HepG2 (cell line): ENCODE data around the gene PAK6. TPM values are rescaled to one million over a fixed set of nuclear protein-coding genes. Genes with fewer than 3 reads are reported as not detected.

ENCODE experiments used
- CHD4 ChIP-seq: fragments of 200-600 bp; sonication (generic); IDR thresholded peaks from 2 replicates; pipeline ENCODE4 v1.7.0; 2017; ENCODE audit warnings: mild to moderate bottlenecking, low read length, borderline replicate concordance
- GZF1 ChIP-seq: sonication (generic); formaldehyde crosslinking; IDR thresholded peaks from 2 replicates; pipeline ENCODE4 v1.5.1; 2020; ENCODE audit warnings: mild to moderate bottlenecking, missing genetic modification reagents
- HNRNPL ChIP-seq: fragments of 200-400 bp; formaldehyde crosslinking; IDR thresholded peaks from 2 replicates; pipeline ENCODE4 v1.6.1; 2017; ENCODE audit warnings: mild to moderate bottlenecking, low read depth, low read length
- PHF8 ChIP-seq: sonication (generic); formaldehyde crosslinking; IDR thresholded peaks from 2 replicates; pipeline ENCODE4 v1.5.0; 2020; ENCODE audit warnings: missing genetic modification reagents
- PPARG ChIP-seq: conservative IDR thresholded peaks from 2 replicates; pipeline ENCODE4 v1.6.1; 2016; ENCODE audit warnings: missing biosample characterization, missing genetic modification reagents
- SKI ChIP-seq: fragments of 450-650 bp; IDR thresholded peaks from one replicate; pipeline ENCODE4 v1.6.1; 2018; ENCODE audit warnings: mild to moderate bottlenecking; ENCODE audit not compliant: partially characterized antibody
- SMAD1 ChIP-seq: sonication (generic); formaldehyde crosslinking; IDR thresholded peaks from 2 replicates; pipeline ENCODE4 v1.4.0; 2020; ENCODE audit warnings: missing genetic modification reagents, low read depth, mild to moderate bottlenecking, borderline replicate concordance
- ZBTB3 ChIP-seq: sonication (generic); formaldehyde crosslinking; IDR thresholded peaks from 2 replicates; pipeline ENCODE4 v1.4.0; 2020; ENCODE audit warnings: low read depth, mild to moderate bottlenecking, moderate library complexity, missing genetic modification reagents, borderline replicate concordance
- ZEB1 ChIP-seq: IDR thresholded peaks from 2 replicates; pipeline ENCODE4 v1.6.1; 2012; ENCODE audit warnings: mild to moderate bottlenecking, low read depth, inconsistent platforms; ENCODE audit not compliant: insufficient replicate concordance
- ZFAT ChIP-seq: sonication (generic); formaldehyde crosslinking; conservative IDR thresholded peaks from 2 replicates; pipeline ENCODE4 v1.8.1; 2023; ENCODE audit warnings: missing genetic modification reagents, inconsistent platforms
- ZNF367 ChIP-seq: sonication (generic); formaldehyde crosslinking; IDR thresholded peaks from 2 replicates; pipeline ENCODE4 v1.4.0; 2020; ENCODE audit warnings: missing genetic modification reagents, borderline replicate concordance
- ZNF619 ChIP-seq: sonication (generic); formaldehyde crosslinking; IDR thresholded peaks from 2 replicates; pipeline ENCODE4 v1.4.0; 2020; ENCODE audit warnings: mild to moderate bottlenecking, missing genetic modification reagents
- polyA plus RNA-seq, 8 experiments: library from polyadenylated mRNA; depleted of rRNA in 3 of 8; stranded (reverse) in 7 of 8; unstranded in 1 of 8; fragments of >200 nt; fragmentation: Illumina TruSeq in 4 of 8; extraction: Trizol in 4 of 8; gene quantifications; 2 replicates each; pipeline versions ENCODE4 v1.2.1 to v1.2.3, GENCODE V29; 2011 to 2016; ENCODE audit warnings: low read depth in 4 of 8, missing spikeins in 1 of 8, mixed read lengths in 1 of 8; ENCODE audit not compliant: insufficient read depth in 1 of 8
- total RNA-seq, 5 experiments: library from RNA; depleted of rRNA; stranded (reverse); fragments of >200 nt; fragmentation: Illumina TruSeq; extraction: Trizol; gene quantifications; 2 replicates each; pipeline ENCODE4 v1.2.3, GENCODE V29; 2016; ENCODE audit warnings: low read depth in 1 of 5
- TF ChIP-seq, protein P1 (sequence below): sonication (generic); formaldehyde crosslinking; conservative IDR thresholded peaks from 2 replicates; pipeline ENCODE4 v1.4.0; 2020; ENCODE audit warnings: missing genetic modification reagents
- TF ChIP-seq, protein P2 (sequence below): sonication (generic); formaldehyde crosslinking; IDR thresholded peaks from 2 replicates; pipeline ENCODE4 v1.8.1; 2023; ENCODE audit warnings: mild to moderate bottlenecking, missing genetic modification reagents, borderline replicate concordance
- TF ChIP-seq, protein P3 (sequence below): sonication (generic); formaldehyde crosslinking; IDR thresholded peaks from 2 replicates; pipeline ENCODE4 v1.4.0; 2020; ENCODE audit warnings: low read depth, missing genetic modification reagents
- TF ChIP-seq, protein P4 (sequence below): sonication (generic); formaldehyde crosslinking; IDR thresholded peaks from 2 replicates; pipeline ENCODE4 v1.4.0; 2020; ENCODE audit warnings: missing genetic modification reagents, borderline replicate concordance

PAK6 gene
- total and polyA plus RNA-seq, 2 of the 13 experiments (the other 11 are each of a cell fraction or from before 2014, with no cell fraction given), result 0.07 TPM; not detected in 1

DNA sequence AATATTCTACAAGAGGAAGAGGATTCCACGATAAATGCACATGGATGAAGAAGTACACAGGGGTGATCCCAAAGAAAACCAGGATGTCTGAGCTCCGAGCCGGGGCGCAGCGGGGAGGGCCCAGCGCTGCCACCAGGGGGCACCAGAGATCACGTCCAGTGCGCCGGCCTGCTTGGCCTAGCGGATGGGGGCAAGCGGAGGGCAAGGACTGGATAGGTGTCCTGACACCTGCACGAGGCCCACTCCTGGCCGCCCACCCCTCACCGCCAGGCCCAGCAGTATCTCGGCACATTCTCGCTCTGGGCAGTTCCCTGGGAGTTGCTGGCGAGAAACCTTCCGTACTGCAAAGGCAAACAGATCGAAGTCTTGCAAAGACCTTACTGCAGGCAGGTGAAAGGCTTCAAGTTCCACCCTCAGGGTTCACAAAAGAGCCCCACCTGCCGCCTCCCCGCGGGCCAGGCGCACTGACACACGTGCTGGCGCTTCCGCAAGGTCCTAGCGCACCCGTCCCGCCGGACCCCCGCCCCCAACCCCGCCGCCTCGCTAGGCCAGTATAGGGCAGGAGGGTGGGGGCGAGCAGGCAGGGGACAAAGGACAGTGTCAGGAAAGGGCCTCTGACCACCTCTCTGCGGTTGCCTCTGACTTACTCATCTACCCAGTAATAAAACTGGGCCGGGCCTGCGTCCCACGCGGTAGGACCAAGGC, 40.7 kb downstream of the PAK6 start (continued):
- TF ChIP-seq, protein P1, sequence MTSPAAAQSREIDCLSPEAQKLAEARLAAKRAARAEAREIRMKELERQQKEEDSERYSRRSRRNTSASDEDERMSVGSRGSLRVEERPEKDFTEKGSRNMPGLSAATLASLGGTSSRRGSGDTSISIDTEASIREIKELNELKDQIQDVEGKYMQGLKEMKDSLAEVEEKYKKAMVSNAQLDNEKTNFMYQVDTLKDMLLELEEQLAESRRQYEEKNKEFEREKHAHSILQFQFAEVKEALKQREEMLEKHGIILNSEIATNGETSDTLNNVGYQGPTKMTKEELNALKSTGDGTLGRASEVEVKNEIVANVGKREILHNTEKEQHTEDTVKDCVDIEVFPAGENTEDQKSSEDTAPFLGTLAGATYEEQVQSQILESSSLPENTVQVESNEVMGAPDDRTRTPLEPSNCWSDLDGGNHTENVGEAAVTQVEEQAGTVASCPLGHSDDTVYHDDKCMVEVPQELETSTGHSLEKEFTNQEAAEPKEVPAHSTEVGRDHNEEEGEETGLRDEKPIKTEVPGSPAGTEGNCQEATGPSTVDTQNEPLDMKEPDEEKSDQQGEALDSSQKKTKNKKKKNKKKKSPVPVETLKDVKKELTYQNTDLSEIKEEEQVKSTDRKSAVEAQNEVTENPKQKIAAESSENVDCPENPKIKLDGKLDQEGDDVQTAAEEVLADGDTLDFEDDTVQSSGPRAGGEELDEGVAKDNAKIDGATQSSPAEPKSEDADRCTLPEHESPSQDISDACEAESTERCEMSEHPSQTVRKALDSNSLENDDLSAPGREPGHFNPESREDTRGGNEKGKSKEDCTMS (CRISPR knock-in tag), result no peak
- TF ChIP-seq PHF8 (peak; percentile 14; the same call in 1 of the 2 replicates), SKI (no peak), ZFAT (CRISPR knock-in tag) (no peak), ZNF619 (CRISPR knock-in tag) (no peak), PPARG (no peak), CHD4 (no peak), ZNF367 (no peak), SMAD1 (CRISPR knock-in tag) (no peak; the same call in 1 of the 2 replicates), GZF1 (no peak), ZEB1 (peak; percentile 63), ZBTB3 (CRISPR knock-in tag) (no peak), HNRNPL (no peak)
- TF ChIP-seq, protein P2, sequence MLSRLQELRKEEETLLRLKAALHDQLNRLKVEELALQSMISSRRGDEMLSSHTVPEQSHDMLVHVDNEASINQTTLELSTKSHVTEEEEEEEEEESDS (CRISPR knock-in tag), result no peak
- TF ChIP-seq, protein P3, sequence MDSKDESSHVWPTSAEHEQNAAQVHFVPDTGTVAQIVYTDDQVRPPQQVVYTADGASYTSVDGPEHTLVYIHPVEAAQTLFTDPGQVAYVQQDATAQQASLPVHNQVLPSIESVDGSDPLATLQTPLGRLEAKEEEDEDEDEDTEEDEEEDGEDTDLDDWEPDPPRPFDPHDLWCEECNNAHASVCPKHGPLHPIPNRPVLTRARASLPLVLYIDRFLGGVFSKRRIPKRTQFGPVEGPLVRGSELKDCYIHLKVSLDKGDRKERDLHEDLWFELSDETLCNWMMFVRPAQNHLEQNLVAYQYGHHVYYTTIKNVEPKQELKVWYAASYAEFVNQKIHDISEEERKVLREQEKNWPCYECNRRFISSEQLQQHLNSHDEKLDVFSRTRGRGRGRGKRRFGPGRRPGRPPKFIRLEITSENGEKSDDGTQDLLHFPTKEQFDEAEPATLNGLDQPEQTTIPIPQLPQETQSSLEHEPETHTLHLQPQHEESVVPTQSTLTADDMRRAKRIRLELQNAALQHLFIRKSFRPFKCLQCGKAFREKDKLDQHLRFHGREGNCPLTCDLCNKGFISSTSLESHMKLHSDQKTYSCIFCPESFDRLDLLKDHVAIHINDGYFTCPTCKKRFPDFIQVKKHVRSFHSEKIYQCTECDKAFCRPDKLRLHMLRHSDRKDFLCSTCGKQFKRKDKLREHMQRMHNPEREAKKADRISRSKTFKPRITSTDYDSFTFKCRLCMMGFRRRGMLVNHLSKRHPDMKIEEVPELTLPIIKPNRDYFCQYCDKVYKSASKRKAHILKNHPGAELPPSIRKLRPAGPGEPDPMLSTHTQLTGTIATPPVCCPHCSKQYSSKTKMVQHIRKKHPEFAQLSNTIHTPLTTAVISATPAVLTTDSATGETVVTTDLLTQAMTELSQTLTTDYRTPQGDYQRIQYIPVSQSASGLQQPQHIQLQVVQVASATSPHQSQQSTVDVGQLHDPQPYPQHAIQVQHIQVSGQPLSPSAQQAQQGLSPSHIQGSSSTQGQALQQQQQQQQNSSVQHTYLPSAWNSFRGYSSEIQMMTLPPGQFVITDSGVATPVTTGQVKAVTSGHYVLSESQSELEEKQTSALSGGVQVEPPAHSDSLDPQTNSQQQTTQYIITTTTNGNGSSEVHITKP (CRISPR knock-in tag), result no peak
- TF ChIP-seq, protein P4, sequence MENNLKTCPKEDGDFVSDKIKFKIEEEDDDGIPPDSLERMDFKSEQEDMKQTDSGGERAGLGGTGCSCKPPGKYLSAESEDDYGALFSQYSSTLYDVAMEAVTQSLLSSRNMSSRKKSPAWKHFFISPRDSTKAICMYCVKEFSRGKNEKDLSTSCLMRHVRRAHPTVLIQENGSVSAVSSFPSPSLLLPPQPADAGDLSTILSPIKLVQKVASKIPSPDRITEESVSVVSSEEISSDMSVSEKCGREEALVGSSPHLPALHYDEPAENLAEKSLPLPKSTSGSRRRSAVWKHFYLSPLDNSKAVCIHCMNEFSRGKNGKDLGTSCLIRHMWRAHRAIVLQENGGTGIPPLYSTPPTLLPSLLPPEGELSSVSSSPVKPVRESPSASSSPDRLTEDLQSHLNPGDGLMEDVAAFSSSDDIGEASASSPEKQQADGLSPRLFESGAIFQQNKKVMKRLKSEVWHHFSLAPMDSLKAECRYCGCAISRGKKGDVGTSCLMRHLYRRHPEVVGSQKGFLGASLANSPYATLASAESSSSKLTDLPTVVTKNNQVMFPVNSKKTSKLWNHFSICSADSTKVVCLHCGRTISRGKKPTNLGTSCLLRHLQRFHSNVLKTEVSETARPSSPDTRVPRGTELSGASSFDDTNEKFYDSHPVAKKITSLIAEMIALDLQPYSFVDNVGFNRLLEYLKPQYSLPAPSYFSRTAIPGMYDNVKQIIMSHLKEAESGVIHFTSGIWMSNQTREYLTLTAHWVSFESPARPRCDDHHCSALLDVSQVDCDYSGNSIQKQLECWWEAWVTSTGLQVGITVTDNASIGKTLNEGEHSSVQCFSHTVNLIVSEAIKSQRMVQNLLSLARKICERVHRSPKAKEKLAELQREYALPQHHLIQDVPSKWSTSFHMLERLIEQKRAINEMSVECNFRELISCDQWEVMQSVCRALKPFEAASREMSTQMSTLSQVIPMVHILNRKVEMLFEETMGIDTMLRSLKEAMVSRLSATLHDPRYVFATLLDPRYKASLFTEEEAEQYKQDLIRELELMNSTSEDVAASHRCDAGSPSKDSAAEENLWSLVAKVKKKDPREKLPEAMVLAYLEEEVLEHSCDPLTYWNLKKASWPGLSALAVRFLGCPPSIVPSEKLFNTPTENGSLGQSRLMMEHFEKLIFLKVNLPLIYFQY (CRISPR knock-in tag), result no peak
